Natural killer cell (primary cell): ENCODE data around the gene MAMDC4. TPM values are rescaled to one million over a fixed set of nuclear protein-coding genes. Genes with fewer than 3 reads are reported as not detected.
A peak's percentile ranks its signal among the peaks of the same experiment; 100 is the strongest.

Source experiments
- ATAC-seq, 3 donors: fragments of 150-1000 bp in 2 of 3; fragments of 200-7000 bp in 1 of 3; cut with Tn5 transposase; 1 replicate in 1 of 3; 2 replicates in 2 of 3; pipeline ENCODE4 v1.10.0; 2021; ENCODE audit warnings: mild to moderate bottlenecking in 2 of 3, moderate library complexity in 2 of 3
- DNase-seq, 2 donors: peaks; one replicate each; pipeline versions ENCODE4 v3.0.0 to v3.0.0-alpha.2; 2013 to 2021; ENCODE audit warnings: mixed read lengths in 1 of 2
- H3K27ac ChIP-seq: one replicate; pipeline ENCODE4 v1.5.1; 2013; ENCODE audit warnings: mild to moderate bottlenecking, low read length
- H3K27me3 ChIP-seq: one replicate; pipeline ENCODE4 v1.6.1; 2013; ENCODE audit warnings: low read length; ENCODE audit not compliant: control insufficient read depth, insufficient read depth
- H3K36me3 ChIP-seq: one replicate; pipeline ENCODE4 v1.6.1; 2013; ENCODE audit warnings: low read length; ENCODE audit not compliant: control insufficient read depth, insufficient read depth
- H3K4me1 ChIP-seq: one replicate; pipeline ENCODE4 v1.6.1; 2013; ENCODE audit warnings: low read length; ENCODE audit not compliant: control insufficient read depth, insufficient read depth
- H3K4me3 ChIP-seq: one replicate; pipeline ENCODE4 v1.5.1; 2013; ENCODE audit warnings: low read length
- H3K9me3 ChIP-seq: one replicate; pipeline ENCODE4 v1.6.1; 2013; ENCODE audit warnings: low read length; ENCODE audit not compliant: control insufficient read depth, insufficient read depth
- H3K27ac Mint-ChIP-seq, 2 donors: one replicate each; pipeline ENCODE4 v1.8.0; 2022; ENCODE audit warnings: mild to moderate bottlenecking in 2 of 2, mixed read lengths in 2 of 2, moderate library complexity in 1 of 2
- H3K27me3 Mint-ChIP-seq, 2 donors: one replicate each; pipeline ENCODE4 v1.8.0; 2022; ENCODE audit warnings: low read depth in 2 of 2, mixed read lengths in 2 of 2
- H3K36me3 Mint-ChIP-seq: one replicate; pipeline ENCODE4 v1.8.0; 2022; ENCODE audit warnings: mixed read lengths
- H3K4me1 Mint-ChIP-seq, 2 donors: one replicate each; pipeline ENCODE4 v1.8.0; 2022; ENCODE audit warnings: mixed read lengths in 2 of 2
- H3K4me3 Mint-ChIP-seq: one replicate; pipeline ENCODE4 v1.8.0; 2022; ENCODE audit warnings: mild to moderate bottlenecking, moderate library complexity, mixed read lengths
- H3K9me3 Mint-ChIP-seq, 2 donors: one replicate each; pipeline ENCODE4 v1.8.0; 2022; ENCODE audit warnings: mixed read lengths in 2 of 2
- CTCF ChIP-seq: fragments of 200-600 bp; IDR thresholded peaks from one replicate; pipeline ENCODE4 v1.8.0; 2022; ENCODE audit warnings: antibody characterized with exemption
- WGBS: methylation state at CpG from one replicate; pipeline ENCODE4 v1.1.7; 2013; ENCODE audit warnings: missing lambda C conversion rate; ENCODE audit not compliant: insufficient coverage; 5-methylcytosine and 5-hydroxymethylcytosine counted together
- intact Hi-C: fragments of 100-400 bp; cut with micrococcal nuclease; formaldehyde crosslinking; loops from one replicate; pipeline ENCODE4 v1.14.2; 2022
- total RNA-seq, 4 donors: library from RNA; stranded (reverse); fragments of 120-200 nt in 1 of 4; gene quantifications; one replicate each; pipeline versions ENCODE4 v1.2.3 to v1.2.4, GENCODE V29; 2013 to 2022

MAMDC4 gene
- total RNA-seq, 3 donors from 2014 or later (not counting 1 experiment from before 2014, with no cell fraction given), result 4.6 to 6.5 (median 5.8) TPM

GRCh38 chr9:136885950-136886578, 33.9 kb downstream of the MAMDC4 start, which contains the start of gene TRAF2:
TRAF2 (plus strand) TSS chr9:136886516; CDS start chr9:136898741, 12,225 bp downstream.
- Histone ChIP-seq H3K27ac (peak within 1 kb of the TSS; percentile 87), H3K4me1 (peaks cover 59% of the 10 kb centered on the region), H3K4me3 (peak within 1 kb of the TSS; percentile 71), H3K27me3 (no peaks in the 10 kb centered on the region), H3K36me3 (no peaks in the 10 kb centered on the region), H3K9me3 (no peaks in the 10 kb centered on the region)
- Mint-ChIP-seq H3K9me3 (no peaks in the 10 kb centered on the region), H3K27me3 (no peaks in the 10 kb centered on the region), H3K4me3 (peak within 1 kb of the TSS; percentile 85), H3K4me1 (peaks cover 15 to 34% of the 10 kb centered on the region in 2 donors), H3K36me3 (no peaks in the 10 kb centered on the region), H3K27ac (peak within 1 kb of the TSS; percentile 93 to 98)
- ATAC-seq (peak; percentile 81 to 95 (median 88)), DNase-seq (peak; percentile 97 to 99)
- WGBS, result under 1% methylated on average over 88 of the region's 88 CpGs
- TF ChIP-seq CTCF, result no peak
- intact Hi-C loops, result loop anchor here (1.0 to 5.0 kb wide), 2 partner anchors 37 to 56 kb away; partner anchors contain the start of genes FBXW5 and PHPT1

- no peaks in the 10 kb centered on the region for H3K36me3 Mint-ChIP-seq
- TF ChIP-seq CTCF, result no peak
- peak overlapping the region; percentile 71 for H3K4me3 ChIP-seq
- H3K27ac ChIP-seq, result peak overlapping the region; percentile 87
- WGBS, result 1% methylated on average over 76 of the region's 76 CpGs
- H3K36me3 ChIP-seq, result peaks cover 4% of the 10 kb centered on the region
- H3K4me1 Mint-ChIP-seq, result peaks cover 15 to 27% of the 10 kb centered on the region in 2 donors
- H3K4me3 Mint-ChIP-seq, result peak overlapping the region; percentile 85
- H3K9me3 ChIP-seq, result no peaks in the 10 kb centered on the region
- peak overlapping the region; percentile 93 to 98 for H3K27ac Mint-ChIP-seq
- H3K4me1 ChIP-seq, result peaks cover 51% of the 10 kb centered on the region
- peak; percentile 45 to 74 (median 64) for ATAC-seq
- H3K9me3 Mint-ChIP-seq, result no peaks in the 10 kb centered on the region
- DNase-seq, result peak in 1 of 2 donors; percentile 91
- H3K27me3 ChIP-seq, result no peaks in the 10 kb centered on the region
- H3K27me3 Mint-ChIP-seq, result no peaks in the 10 kb centered on the region
- intact Hi-C loops, result loop anchor here (1.0 to 5.0 kb wide), 2 partner anchors 38 to 55 kb away; partner anchors contain the start of genes FBXW5 and PHPT1
Observed at GRCh38 chr9:136886610-136887597, 34.8 kb downstream of the MAMDC4 start.

GRCh38 chr9:136888454-136888853, 36.3 kb downstream of the MAMDC4 start:
- Mint-ChIP-seq H3K27ac (peak overlapping the region; percentile 47 to 93), H3K9me3 (no peaks in the 10 kb centered on the region), H3K27me3 (no peaks in the 10 kb centered on the region), H3K36me3 (no peaks in the 10 kb centered on the region), H3K4me3 (no peak overlapping the region), H3K4me1 (peaks cover 8 to 23% of the 10 kb centered on the region in 2 donors)
- intact Hi-C loops, result loop anchor here (5.0 kb wide), 1 partner anchor 54 kb away; the partner anchor contains the start of gene FBXW5
- Histone ChIP-seq H3K4me3 (no peak overlapping the region), H3K27me3 (no peaks in the 10 kb centered on the region), H3K9me3 (no peaks in the 10 kb centered on the region), H3K27ac (no peak overlapping the region), H3K36me3 (peaks cover 4% of the 10 kb centered on the region), H3K4me1 (peaks cover 35% of the 10 kb centered on the region)
- ATAC-seq (no peak), DNase-seq (no peak)
- no peak for TF ChIP-seq CTCF
- 82% methylated on average over 7 of the region's 8 CpGs for WGBS
